HG03064 (cell line): ENCODE results near the gene SLC16A13.
"Not testable (repeated sequence)": the region's sequence is repeated elsewhere in the genome, so short reads cannot be mapped to it uniquely, and the experiment has no call there.

Source experiments
- ATAC-seq: cut with Tn5 transposase; IDR thresholded peaks from one replicate; pipeline ENCODE4 v1.9.1; 2021; ENCODE audit warnings: low read depth; ENCODE audit not compliant: unreplicated experiment

SLC16A13 gene

DNA sequence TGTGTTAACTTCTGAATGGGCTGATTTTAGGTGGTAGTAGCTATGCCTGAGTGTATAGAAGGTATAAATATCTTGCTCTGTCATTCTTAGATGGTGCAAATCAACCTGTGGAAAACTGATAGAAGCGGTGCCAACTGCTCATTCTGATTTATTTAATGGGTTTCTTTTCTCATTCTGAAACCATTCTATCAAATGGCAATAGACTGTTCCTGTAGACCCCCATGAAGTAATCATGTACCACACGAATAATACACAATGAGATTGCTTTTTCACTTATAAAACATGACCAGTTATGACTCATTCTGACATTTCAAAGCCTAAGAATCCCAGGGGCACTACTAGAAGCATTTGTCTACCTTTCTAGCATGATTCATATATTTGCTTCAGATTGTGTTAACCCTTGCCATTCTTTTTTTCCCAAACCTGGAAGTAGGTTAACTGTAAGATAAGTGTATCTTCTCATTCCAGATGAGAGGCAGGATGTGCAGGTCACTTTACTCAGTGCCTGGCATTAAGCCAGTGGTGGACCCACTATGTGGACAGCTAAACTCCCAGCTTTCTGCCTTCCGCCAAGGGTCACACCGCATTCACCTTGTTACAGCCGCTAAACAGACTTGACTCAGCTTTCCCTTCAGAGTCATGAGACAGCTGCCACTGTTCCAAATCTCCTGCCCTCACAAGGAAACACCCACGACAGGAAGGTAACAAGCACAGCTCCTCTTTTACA is 24.5 kb downstream of the SLC16A13 start:
- no peak for ATAC-seq

DNA sequence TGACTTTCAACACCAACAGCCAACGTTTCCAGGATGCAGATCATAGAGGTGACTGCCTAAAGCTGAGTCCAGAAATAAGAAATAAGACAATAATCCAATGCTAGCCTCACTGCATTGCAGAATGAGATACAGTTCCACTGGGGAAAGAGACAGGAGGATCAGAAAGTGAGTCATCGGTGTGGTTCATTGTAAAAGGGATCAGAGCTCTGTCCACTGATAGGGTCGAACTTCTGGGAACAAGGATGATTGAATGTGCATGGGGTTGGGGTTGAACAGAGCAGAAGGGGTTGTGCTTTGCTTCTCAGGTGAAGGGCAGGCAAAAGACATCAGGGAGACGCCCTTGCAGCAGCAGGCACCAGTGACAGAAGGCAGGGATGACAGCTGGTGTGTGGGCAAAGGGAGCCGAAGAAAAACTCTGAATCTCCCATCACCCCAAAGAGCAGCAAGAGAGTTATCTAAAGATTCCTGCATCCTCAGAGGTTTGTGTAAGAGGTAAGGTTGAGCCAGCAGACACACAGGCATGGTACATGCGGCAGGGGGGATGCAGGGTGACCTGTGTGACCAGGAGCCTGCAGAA is 27.8 kb downstream of the SLC16A13 start:
- ATAC-seq = no peak

DNA sequence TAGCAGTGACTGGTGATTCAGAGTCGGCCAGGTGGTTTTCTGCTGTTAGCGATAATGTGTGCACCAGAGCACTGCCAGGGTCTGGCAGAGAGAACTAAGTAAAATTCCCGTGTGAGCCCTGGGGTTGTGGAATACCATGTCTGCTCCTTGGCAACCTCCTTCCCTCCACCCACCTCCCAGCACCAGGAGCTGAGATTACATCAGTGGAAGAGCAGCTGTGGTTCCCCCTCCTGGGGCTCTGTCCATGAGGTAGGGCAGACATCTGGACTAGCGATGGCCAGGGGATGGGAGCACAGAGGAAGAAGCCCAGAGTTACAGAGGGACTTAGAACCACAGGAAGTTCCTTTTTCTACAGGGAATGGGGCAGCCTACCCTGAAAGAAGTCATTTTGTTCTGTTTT is 28.4 kb downstream of the SLC16A13 start:
- ATAC-seq = no peak

DNA sequence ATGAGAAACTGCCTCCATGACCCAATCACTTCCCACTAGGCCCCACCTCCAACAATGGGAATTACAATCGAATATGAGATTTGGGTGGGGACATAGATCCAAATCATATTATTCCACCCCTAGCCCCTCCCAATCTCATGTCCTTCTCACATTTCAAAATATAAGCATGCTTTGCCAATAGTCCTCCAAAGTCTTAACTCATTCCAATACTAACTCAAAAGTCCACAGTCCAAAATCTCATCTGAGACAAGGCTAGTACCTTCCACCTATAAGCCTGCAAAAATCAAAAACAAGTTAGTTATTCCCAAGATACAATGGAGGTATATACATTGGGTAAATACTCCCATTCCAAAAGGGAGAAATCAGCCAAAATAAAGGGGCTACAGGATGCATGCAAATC is 31.4 kb downstream of the SLC16A13 start:
- no peak for ATAC-seq

DNA sequence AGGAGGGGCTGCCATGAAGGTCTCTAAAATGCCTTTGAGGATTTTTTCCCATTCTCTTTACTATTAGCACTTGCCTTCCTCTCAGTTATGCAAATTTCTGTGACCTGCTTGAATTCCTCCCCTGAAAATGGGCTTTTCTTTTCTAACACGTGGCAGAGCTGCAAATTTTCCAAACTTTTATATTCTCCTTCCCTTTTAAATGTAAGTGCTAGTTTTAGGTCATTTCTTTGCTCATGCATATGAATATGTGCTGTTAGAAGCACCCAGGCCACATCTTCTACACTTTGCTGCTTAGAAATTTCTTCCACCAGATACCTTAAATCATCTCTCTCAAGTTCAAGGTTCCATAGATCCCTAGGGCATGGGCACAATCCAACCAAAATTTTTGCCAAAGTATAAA is 32.5 kb downstream of the SLC16A13 start:
- no peak for ATAC-seq

DNA sequence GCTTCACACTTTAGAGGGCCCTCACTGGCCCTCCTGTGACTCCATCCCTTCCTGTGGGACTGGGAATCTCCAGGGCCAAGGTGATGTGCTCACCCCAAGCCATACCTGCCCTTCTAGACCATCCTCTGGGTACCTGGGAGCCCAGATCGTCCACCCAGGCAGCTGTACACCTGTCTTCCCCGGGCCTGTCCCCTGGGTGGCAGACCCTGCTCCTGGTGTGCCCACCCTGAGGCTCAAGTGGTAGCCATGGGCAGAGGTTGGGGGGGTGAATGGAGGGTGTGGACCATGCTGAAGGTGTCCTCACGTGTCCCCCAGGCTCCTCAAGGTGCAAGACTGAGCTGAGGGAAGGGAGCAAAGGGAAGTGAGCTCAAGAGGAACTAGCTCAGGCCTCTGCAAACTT is 34.9 kb downstream of the SLC16A13 start:
- no peak for ATAC-seq

DNA sequence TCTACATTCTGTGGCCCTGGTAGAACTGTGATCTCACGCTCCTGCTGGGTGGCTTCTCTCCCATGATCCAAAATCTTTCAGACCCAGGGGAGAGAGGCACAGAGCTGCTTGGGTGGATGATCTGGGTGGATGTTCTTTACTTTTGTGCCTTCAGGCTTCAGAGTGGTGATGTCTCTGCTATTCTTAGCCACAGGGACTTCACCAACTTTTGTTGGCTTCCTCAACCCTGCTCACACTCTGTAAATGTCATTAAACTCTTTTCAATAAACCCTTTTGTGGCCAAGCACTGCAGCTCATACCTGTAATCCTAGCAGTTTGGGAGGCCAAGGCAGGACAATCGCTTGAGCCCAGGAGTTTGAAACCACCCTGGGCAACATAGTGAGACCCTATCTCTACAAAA is 36.6 kb downstream of the SLC16A13 start:
- ATAC-seq = no peak

DNA sequence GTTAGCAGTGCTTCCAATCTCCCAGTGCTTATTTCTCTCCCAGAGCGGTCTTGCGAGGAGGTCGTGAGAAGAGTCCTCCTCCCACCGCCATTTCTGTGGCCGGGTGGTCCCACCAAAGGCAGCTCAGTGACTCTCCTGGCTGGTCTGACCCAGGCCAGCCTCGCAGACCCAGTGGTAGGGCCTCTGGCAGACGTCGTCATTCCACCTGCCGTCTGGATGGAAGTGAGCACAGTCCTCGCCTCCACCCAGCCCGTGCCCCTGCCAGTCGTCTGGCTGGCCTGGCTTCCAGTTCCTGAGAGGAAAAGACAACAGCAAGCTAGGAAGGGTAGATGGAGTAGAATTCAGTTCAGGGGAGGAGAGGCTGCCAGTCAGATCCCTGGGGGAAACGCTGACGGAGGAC is 39.1 kb downstream of the SLC16A13 start:
- ATAC-seq = no peak

DNA sequence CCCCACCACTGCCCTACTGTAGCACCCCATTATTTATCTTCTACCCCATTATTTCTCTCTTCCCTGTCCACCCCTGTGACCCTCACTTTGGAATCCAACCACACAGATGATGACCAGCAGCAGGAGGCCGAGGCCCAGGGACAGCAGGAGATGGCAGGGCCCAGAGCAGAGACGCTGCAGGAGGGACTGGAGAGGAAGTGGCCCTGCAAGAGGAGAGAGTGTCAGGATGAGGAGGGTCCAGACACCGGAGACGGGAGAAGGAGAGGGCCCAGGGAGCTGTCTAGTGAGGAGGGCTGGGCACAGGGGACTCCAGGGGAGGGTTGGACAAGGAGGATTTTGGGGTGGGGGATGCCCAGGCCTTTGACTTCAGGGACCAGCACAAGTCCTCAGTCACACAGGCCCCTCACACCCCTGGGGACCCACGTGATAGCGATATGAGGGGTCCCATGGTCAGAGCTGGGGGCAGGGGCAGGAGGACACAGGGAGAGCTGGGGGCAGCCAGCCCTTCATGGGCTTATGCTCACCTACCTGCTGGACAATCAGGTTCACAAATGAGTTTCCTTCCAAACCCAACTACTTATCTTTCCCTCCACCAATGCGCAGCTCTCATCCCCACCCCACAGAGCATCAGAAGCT is 42.2 kb downstream of the SLC16A13 start:
- ATAC-seq = no peak

DNA sequence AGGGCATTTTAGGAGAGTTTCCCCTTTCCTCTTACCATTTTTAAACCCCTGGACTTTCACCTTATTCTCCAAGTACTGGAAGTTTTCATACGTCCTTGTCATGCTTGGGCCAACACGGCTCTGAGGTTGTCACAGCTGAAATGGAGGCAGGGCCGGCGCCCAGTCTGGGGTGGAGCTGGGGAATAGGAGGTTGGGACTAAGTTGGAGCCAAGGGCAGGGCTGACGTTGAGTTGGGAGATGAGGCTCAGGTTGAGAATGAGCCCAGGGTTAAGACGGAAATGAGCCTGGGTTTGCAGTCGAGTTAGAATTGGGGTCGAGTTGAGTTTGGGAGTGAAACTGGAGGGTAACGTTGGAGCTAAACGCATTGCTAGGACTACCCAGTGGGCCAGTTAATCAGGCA is 42.9 kb downstream of the SLC16A13 start:
- no peak for ATAC-seq

DNA sequence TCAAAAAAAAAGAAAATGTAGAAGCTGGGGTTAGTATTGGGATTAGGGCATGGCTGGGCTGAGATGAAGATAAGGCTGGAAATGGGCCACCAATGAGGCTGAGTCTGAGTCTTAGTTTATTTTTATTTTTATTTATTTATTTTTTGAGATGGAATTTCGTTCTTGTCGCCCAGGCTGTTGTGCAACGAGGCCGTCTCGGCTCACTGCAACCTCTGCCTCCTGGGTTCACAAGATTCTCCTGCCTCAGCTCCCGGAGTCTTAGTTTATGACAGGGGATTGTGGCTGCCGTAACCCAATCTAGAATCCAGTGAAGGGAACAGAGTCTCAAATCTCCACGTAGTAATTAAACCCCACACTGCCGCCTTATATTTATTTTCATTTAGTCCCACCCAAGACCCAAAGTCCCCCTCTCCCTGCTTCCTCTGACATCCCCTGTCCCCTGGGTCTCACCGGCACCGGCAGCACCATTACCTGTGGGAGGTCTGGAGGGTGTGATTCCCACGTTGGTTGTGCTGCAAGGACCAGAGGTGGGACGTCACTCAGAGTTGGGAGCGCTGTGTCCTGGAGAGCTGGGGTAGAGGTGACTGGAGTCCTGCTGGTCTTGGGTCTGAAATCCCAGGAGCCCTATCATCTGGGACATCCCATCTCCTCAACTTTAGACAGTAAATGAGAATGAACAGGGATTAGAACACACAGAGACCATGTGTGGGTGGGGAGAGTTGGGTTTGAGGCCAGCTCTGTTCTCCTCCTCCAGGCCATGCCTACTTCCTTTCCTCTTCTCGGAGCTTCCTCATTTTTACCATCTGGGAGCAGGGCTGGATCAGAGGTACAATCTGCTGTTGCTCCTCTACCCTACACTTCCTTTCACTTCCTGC is 44.0 kb downstream of the SLC16A13 start, which contains the start of gene CLEC10A:
TSS of gene CLEC10A (minus strand) at position 671 of the 875 bp plus-strand sequence. CDS start 1,439 bp downstream, outside the sequence.
- no peak for ATAC-seq

DNA sequence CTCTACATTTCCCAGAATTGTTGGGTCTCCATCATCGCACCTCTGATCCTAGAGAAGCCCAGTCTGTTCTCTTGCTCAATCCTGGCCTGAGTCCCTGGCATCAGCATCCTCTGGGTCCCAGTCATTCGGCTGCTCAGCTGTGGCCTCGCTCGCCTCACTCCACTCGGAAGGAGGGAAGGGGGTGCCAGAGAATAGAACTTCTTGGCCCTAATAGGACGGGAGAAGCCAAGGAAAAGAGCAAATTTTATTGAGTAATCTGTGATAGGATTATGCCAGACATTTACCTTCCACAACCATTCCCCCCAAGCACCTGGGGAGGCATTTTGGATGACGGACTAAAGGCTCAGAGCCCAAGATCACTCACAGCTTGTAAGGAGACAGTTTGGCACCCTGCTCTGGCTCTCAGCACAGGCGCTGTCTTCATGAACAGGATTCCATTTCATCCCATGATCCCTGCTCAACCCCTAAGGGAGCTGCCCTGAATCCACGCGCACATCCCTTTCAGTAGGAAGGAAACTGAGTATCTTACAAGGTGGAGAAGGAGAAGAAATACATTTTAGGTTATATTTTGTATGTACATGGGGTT is 44.7 kb downstream of the SLC16A13 start:
- no peak for ATAC-seq

DNA sequence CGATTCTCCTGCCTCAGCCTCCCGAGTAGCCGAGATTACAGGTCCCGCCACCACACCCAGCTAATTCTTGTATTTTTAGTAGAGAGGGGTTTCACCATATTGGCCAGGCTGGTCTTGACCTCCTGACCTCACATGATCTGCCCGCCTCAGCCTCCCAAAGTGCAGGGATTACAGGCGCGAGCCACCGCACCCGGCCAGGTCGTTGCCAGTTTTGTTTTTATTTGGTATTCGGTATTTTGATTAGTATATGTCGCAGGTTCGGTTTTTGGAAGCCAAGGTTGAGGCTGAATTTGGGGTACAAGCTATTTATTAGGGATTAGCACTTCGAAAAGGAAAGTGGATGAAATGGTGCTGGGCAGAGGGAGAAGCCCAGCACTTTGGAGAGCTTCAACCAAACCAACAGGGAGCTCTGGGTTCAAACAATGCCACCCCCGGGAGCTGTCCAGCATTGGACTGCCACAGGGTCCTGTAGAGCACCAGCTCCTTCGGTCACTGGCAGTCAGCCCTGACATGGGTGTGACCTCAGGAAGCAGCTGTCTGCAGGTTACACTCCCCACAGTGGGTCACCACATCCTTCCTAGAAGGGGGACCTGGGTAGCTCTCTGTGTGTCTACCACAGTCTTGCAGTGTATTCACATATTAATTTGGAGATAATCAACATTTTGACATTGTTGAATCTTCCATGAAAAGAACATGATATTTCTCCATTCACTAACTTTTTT is 45.7 kb downstream of the SLC16A13 start:
- no peak for ATAC-seq

DNA sequence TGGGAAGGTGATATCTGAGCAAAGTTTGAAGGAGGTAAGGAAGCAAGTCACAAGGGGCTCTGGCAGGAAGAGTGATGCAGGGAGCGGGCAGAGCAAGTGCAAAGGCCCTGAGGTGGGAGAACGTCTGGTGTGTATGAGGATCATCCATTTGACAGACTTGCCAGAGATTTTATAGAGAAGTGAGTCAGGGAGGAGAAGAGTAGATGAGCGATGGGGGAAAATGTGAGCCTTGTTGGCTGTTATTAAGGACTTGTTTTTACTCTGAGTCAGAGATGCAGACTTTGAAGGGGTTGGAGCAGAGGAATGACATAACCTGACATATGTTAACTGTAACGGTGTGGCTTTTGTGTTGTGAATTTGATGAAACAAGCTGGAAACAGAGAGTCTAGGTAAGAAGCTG is 47.8 kb downstream of the SLC16A13 start:
- ATAC-seq = no peak

DNA sequence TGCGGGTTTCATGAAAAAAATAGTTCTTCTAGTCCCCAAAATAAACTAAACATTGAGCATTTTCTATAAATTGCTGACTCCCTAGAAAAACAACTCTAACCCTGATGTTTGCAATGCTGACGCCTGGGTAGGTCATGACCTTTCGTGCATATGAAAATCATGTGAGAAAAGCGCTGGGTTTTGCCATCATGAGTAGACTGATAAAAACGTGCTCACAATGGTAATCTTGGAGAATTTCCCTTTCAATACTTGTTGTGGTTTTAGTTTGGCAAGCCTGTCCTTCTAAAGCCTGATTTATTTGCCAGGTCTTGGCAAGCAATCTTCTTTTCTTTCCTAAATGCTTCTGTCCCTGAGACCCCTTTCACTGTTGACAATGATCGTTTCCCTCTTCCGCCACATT is 48.3 kb downstream of the SLC16A13 start:
- no peak for ATAC-seq

DNA sequence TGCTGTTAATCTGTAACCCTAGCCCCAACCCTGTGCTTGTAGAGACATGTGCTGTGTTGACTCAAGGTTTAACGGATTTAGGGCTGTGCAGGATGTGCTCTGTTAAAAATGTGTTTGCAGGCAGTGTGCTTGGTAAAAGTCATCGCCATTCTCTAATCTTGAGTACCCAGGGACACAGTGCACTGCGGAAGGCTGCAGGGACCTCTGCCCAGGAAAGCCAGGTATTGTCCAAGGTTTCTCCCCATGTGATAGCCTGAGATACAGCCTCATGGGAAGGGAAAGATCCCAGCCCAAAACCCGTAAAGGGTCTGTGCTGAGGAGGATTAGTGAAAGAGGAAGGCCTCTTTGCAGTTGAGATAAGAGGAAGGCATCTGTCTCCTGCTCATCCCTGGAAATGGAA is 52.6 kb downstream of the SLC16A13 start:
- not testable (repeated sequence) for ATAC-seq

DNA sequence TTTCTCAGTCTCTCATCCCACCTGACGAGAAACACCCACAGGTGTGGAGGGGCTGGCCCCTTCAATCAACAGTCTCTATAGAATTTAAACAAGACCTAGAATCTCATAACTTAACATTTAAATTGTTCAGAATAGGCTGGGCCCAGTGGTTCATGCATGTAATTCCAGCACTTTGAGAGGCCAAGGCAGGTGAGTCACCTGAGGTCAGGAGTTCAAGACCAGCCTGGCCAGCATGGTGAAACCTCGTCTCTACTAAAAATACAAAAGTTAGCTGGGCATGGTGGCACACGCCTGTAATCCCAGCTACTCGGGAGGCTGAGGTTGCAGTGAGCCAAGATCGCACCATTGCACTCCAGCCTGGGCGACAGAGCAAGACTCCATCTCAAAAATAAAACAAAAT is 53.8 kb downstream of the SLC16A13 start:
- ATAC-seq = not testable (repeated sequence)
